SJCRH30 (cell line): Measurements from ENCODE around the gene SKAP1. TPM values are rescaled to one million over a fixed set of nuclear protein-coding genes. Genes with fewer than 3 reads are reported as not detected.
A peak's percentile ranks its signal among the peaks of the same experiment; 100 is the strongest.

Experiments
- DNase-seq, 2 experiments: peaks; one replicate each; pipeline ENCODE4 v3.0.0-alpha.2; 2015 to 2020
- H3K27ac ChIP-seq: fragments of 250-450 bp; sonication (Bioruptor Pico); 2 replicates; pipeline ENCODE4 v1.5.1; 2020; ENCODE audit warnings: mild to moderate bottlenecking, moderate library complexity
- H3K27me3 ChIP-seq: fragments of 250-450 bp; sonication (Bioruptor Pico); 2 replicates; pipeline ENCODE4 v1.5.1; 2020; ENCODE audit warnings: mild to moderate bottlenecking, moderate library complexity
- H3K36me3 ChIP-seq: fragments of 250-450 bp; sonication (Bioruptor Pico); 2 replicates; pipeline ENCODE4 v1.5.1; 2020; ENCODE audit warnings: mild to moderate bottlenecking, moderate library complexity
- H3K4me1 ChIP-seq: fragments of 250-450 bp; sonication (Bioruptor Pico); 2 replicates; pipeline ENCODE4 v1.5.1; 2020; ENCODE audit warnings: mild to moderate bottlenecking, moderate library complexity
- H3K4me3 ChIP-seq: fragments of 250-450 bp; sonication (Bioruptor Pico); 2 replicates; pipeline ENCODE4 v1.5.1; 2020; ENCODE audit warnings: mild to moderate bottlenecking, moderate library complexity
- H3K9me3 ChIP-seq: fragments of 250-450 bp; sonication (Bioruptor Pico); replicated peaks from 2 replicates; pipeline ENCODE4 v1.5.1; 2020; ENCODE audit warnings: mild to moderate bottlenecking, moderate library complexity
- total RNA-seq: library from RNA; depleted of rRNA; stranded (reverse); fragments of >200 nt; shearing (Covaris generic); gene quantifications from 2 replicates; pipeline ENCODE4 v1.2.3, GENCODE V29; 2014

The SKAP1 gene
- total RNA-seq, 1 experiment from 2014 or later, result not detected

- H3K36me3 ChIP-seq, result no peaks in the 10 kb centered on the region
- DNase-seq, result no peak
- no peaks in the 10 kb centered on the region for H3K9me3 ChIP-seq
- peaks cover 4% of the 10 kb centered on the region; the same call in 1 of the 2 replicates for H3K27me3 ChIP-seq
- no peak overlapping the region for H3K4me3 ChIP-seq
- peaks cover 43% of the 10 kb centered on the region for H3K4me1 ChIP-seq
- peak overlapping the region; percentile 45; the same call in 1 of the 2 replicates for H3K27ac ChIP-seq
These were observed 278.8 kb downstream of the SKAP1 start for GRCh38 chr17:48151220-48151619.

- peaks cover 4% of the 10 kb centered on the region; the same call in 1 of the 2 replicates for H3K27me3 ChIP-seq
- H3K27ac ChIP-seq, result no peak overlapping the region
- H3K9me3 ChIP-seq, result no peaks in the 10 kb centered on the region
- no peak overlapping the region for H3K4me3 ChIP-seq
- H3K36me3 ChIP-seq, result no peaks in the 10 kb centered on the region
- peaks cover 43% of the 10 kb centered on the region for H3K4me1 ChIP-seq
- no peak for DNase-seq
These were observed 279.4 kb downstream of the SKAP1 start for GRCh38 chr17:48150597-48151001.

- H3K27ac ChIP-seq, result no peak overlapping the region
- H3K9me3 ChIP-seq, result no peaks in the 10 kb centered on the region
- H3K27me3 ChIP-seq, result peaks cover 4% of the 10 kb centered on the region; the same call in 1 of the 2 replicates
- peaks cover 43% of the 10 kb centered on the region for H3K4me1 ChIP-seq
- DNase-seq, result no peak
- no peak overlapping the region for H3K4me3 ChIP-seq
- no peaks in the 10 kb centered on the region for H3K36me3 ChIP-seq
These were observed 280.1 kb downstream of the SKAP1 start for GRCh38 chr17:48149787-48150463.

GRCh38 chr17:48148854-48149786 lies 280.9 kb downstream of the SKAP1 start:
- Histone ChIP-seq H3K4me1 (peaks cover 41% of the 10 kb centered on the region), H3K9me3 (no peaks in the 10 kb centered on the region), H3K4me3 (no peak overlapping the region), H3K36me3 (no peaks in the 10 kb centered on the region), H3K27me3 (peaks cover 8% of the 10 kb centered on the region), H3K27ac (no peak overlapping the region)
- DNase-seq, result peak; percentile 71 to 81

- Histone ChIP-seq H3K36me3 (no peaks in the 10 kb centered on the region), H3K9me3 (no peaks in the 10 kb centered on the region), H3K4me3 (no peak overlapping the region), H3K27me3 (peaks cover 11% of the 10 kb centered on the region), H3K27ac (no peak overlapping the region), H3K4me1 (peaks cover 35% of the 10 kb centered on the region)
- peak in 1 of 2 experiments; percentile 39 for DNase-seq
These were observed 281.8 kb downstream of the SKAP1 start for GRCh38 chr17:48148029-48148770.

- no peaks in the 10 kb centered on the region for H3K36me3 ChIP-seq
- H3K4me1 ChIP-seq, result peaks cover 14% of the 10 kb centered on the region
- H3K4me3 ChIP-seq, result no peak overlapping the region
- DNase-seq, result no peak
- peaks cover 11% of the 10 kb centered on the region for H3K27me3 ChIP-seq
- no peaks in the 10 kb centered on the region for H3K9me3 ChIP-seq
- no peak overlapping the region for H3K27ac ChIP-seq
These were observed 284.8 kb downstream of the SKAP1 start for GRCh38 chr17:48144976-48145798.

- H3K36me3 ChIP-seq, result no peaks in the 10 kb centered on the region
- peaks cover 6% of the 10 kb centered on the region for H3K4me1 ChIP-seq
- H3K9me3 ChIP-seq, result no peaks in the 10 kb centered on the region
- H3K4me3 ChIP-seq, result no peak overlapping the region
- no peak overlapping the region for H3K27ac ChIP-seq
- no peak for DNase-seq
- peaks cover 10% of the 10 kb centered on the region for H3K27me3 ChIP-seq
These were observed 285.8 kb downstream of the SKAP1 start for GRCh38 chr17:48144231-48144630.

- Histone ChIP-seq H3K27ac (no peak overlapping the region), H3K4me3 (no peak overlapping the region), H3K27me3 (peaks cover 7% of the 10 kb centered on the region; the same call in 1 of the 2 replicates), H3K9me3 (no peaks in the 10 kb centered on the region), H3K4me1 (no peaks in the 10 kb centered on the region; the same call in 1 of the 2 replicates), H3K36me3 (no peaks in the 10 kb centered on the region)
- no peak for DNase-seq
These were observed 286.4 kb downstream of the SKAP1 start for GRCh38 chr17:48143629-48144028.

- no peaks in the 10 kb centered on the region for H3K4me1 ChIP-seq
- no peak overlapping the region for H3K27ac ChIP-seq
- no peak for DNase-seq
- no peaks in the 10 kb centered on the region for H3K36me3 ChIP-seq
- H3K27me3 ChIP-seq, result peaks cover 7% of the 10 kb centered on the region; the same call in 1 of the 2 replicates
- H3K9me3 ChIP-seq, result no peaks in the 10 kb centered on the region
- H3K4me3 ChIP-seq, result no peak overlapping the region
These were observed 290.1 kb downstream of the SKAP1 start for GRCh38 chr17:48139944-48140343.

- Histone ChIP-seq H3K27me3 (no peaks in the 10 kb centered on the region; the same call in 1 of the 2 replicates), H3K36me3 (no peaks in the 10 kb centered on the region), H3K27ac (no peak overlapping the region), H3K4me1 (no peaks in the 10 kb centered on the region), H3K4me3 (no peak overlapping the region), H3K9me3 (no peaks in the 10 kb centered on the region)
- DNase-seq, result no peak
These were observed 292.4 kb downstream of the SKAP1 start for GRCh38 chr17:48137656-48138055.

GRCh38 chr17:48134912-48135480 lies 295.0 kb downstream of the SKAP1 start:
- H3K4me3 ChIP-seq, result no peak overlapping the region
- H3K36me3 ChIP-seq, result no peaks in the 10 kb centered on the region
- peaks cover 3% of the 10 kb centered on the region; the same call in 1 of the 2 replicates for H3K27me3 ChIP-seq
- H3K4me1 ChIP-seq, result no peaks in the 10 kb centered on the region
- peak in 1 of 2 experiments; percentile 45 for DNase-seq
- no peak overlapping the region for H3K27ac ChIP-seq
- H3K9me3 ChIP-seq, result no peaks in the 10 kb centered on the region

- peaks cover 3% of the 10 kb centered on the region; the same call in 1 of the 2 replicates for H3K27me3 ChIP-seq
- no peak overlapping the region for H3K27ac ChIP-seq
- no peak for DNase-seq
These were observed 297.6 kb downstream of the SKAP1 start for GRCh38 chr17:48132385-48132784.

GRCh38 chr17:48131216-48131824 lies 298.7 kb downstream of the SKAP1 start:
- H3K4me3 ChIP-seq, result no peak overlapping the region
- H3K27ac ChIP-seq, result no peak overlapping the region
- H3K36me3 ChIP-seq, result no peaks in the 10 kb centered on the region
- H3K27me3 ChIP-seq, result peaks cover 3% of the 10 kb centered on the region; the same call in 1 of the 2 replicates
- H3K9me3 ChIP-seq, result no peaks in the 10 kb centered on the region
- peaks cover 16% of the 10 kb centered on the region for H3K4me1 ChIP-seq
- peak; percentile 74 to 92 for DNase-seq

More at GRCh38 chr17:48132385-48132784, 297.6 kb downstream of the SKAP1 start:
- H3K4me3 ChIP-seq, result no peak overlapping the region
- no peaks in the 10 kb centered on the region for H3K36me3 ChIP-seq
- H3K9me3 ChIP-seq, result no peaks in the 10 kb centered on the region
- H3K4me1 ChIP-seq, result peaks cover 9% of the 10 kb centered on the region
